K562 (cell line): ENCODE data around the gene IGSF23. TPM values are rescaled to one million over a fixed set of nuclear protein-coding genes. Genes with fewer than 3 reads are reported as not detected.

Experiments used
- CBX1 ChIP-seq: sonication (generic); IDR thresholded peaks from 2 replicates; pipeline ENCODE4 v1.6.1; 2016; ENCODE audit warnings: antibody characterized with exemption, low read depth, mild to moderate bottlenecking
- CHD1 ChIP-seq: fragments of 200-600 bp; sonication (generic); IDR thresholded peaks from one replicate; pipeline ENCODE4 v1.6.1; 2012; ENCODE audit warnings: mild to moderate bottlenecking, moderate library complexity, low read length, inconsistent platforms
- DNMT1 ChIP-seq: fragments of 450-650 bp; IDR thresholded peaks from 2 replicates; pipeline ENCODE4 v1.6.1; 2016; ENCODE audit warnings: antibody characterized with exemption, mild to moderate bottlenecking
- ELF2 ChIP-seq: fragments of 250-450 bp; sonication (Bioruptor Pico); IDR thresholded peaks from 2 replicates; pipeline ENCODE4 v1.5.0; 2021; ENCODE audit warnings: mild to moderate bottlenecking
- HCFC1 ChIP-seq: IDR thresholded peaks from 2 replicates; pipeline ENCODE4 v1.6.1; 2012; ENCODE audit warnings: low read depth, low read length, improper control_type of control experiment
- ILK ChIP-seq: fragments of 450-650 bp; IDR thresholded peaks from 2 replicates; pipeline ENCODE4 v1.6.1; 2016; ENCODE audit warnings: missing genetic modification characterization, low read depth, mild to moderate bottlenecking, missing compliant biosample characterization, moderate library complexity, borderline replicate concordance
- KAT7 ChIP-seq: sonication (generic); formaldehyde crosslinking; IDR thresholded peaks from 2 replicates; pipeline ENCODE4 v1.8.0; 2022; ENCODE audit warnings: missing genetic modification reagents, mild to moderate bottlenecking, borderline replicate concordance
- MEF2A ChIP-seq: IDR thresholded peaks from 2 replicates; pipeline ENCODE4 v1.6.1; 2011; ENCODE audit warnings: low read depth, mild to moderate bottlenecking, low read length, moderate library complexity; ENCODE audit not compliant: control insufficient read depth
- MIER1 ChIP-seq: fragments of 450-650 bp; IDR thresholded peaks from 2 replicates; pipeline ENCODE4 v1.6.1; 2016; ENCODE audit warnings: antibody characterized with exemption, mild to moderate bottlenecking, low read depth
- NFATC3 ChIP-seq: fragments of 450-650 bp; IDR thresholded peaks from 2 replicates; pipeline ENCODE4 v1.6.1; 2017; ENCODE audit warnings: mild to moderate bottlenecking
- PCBP1 ChIP-seq: fragments of 200-400 bp; formaldehyde crosslinking; IDR thresholded peaks from 2 replicates; pipeline ENCODE4 v1.6.1; 2018; ENCODE audit warnings: mild to moderate bottlenecking, low read depth, low read length; ENCODE audit not compliant: poor library complexity, severe bottlenecking
- PHB ChIP-seq: fragments of 250-450 bp; sonication (Bioruptor Pico); IDR thresholded peaks from 2 replicates; pipeline ENCODE4 v1.5.0; 2021
- RB1 ChIP-seq: fragments of 450-650 bp; IDR thresholded peaks from 2 replicates; pipeline ENCODE4 v1.6.1; 2017; ENCODE audit warnings: low read depth, mild to moderate bottlenecking
- THRAP3 ChIP-seq: fragments of 450-650 bp; IDR thresholded peaks from 2 replicates; pipeline ENCODE4 v1.6.1; 2016; ENCODE audit warnings: mild to moderate bottlenecking, inconsistent platforms, borderline replicate concordance
- ZC3H11A ChIP-seq: IDR thresholded peaks from 2 replicates; pipeline ENCODE4 v1.6.1; 2012; ENCODE audit warnings: low read depth, low read length, improper control_type of control experiment
- ZFP30 ChIP-seq: fragments of 250-450 bp; sonication (Bioruptor Pico); IDR thresholded peaks from 2 replicates; pipeline ENCODE4 v1.8.0; 2022; ENCODE audit warnings: moderate library complexity, mild to moderate bottlenecking, inconsistent platforms, borderline replicate concordance
- ZFP36 ChIP-seq: fragments of 150-350 bp; IDR thresholded peaks from 2 replicates; pipeline ENCODE4 v1.6.1; 2018; ENCODE audit warnings: low read length, low read depth; ENCODE audit not compliant: partially characterized antibody
- ZNF146 ChIP-seq: IDR thresholded peaks from one replicate; pipeline ENCODE4 v1.6.1; 2018; ENCODE audit warnings: missing compliant biosample characterization; ENCODE audit not compliant: unreplicated experiment
- ZNF3 ChIP-seq: fragments of 250-450 bp; sonication (Bioruptor Pico); IDR thresholded peaks from 2 replicates; pipeline ENCODE4 v1.5.0; 2021; ENCODE audit warnings: mild to moderate bottlenecking, moderate library complexity
- ZNF644 ChIP-seq: fragments of 200-800 bp; sonication (Bioruptor generic); IDR thresholded peaks from 2 replicates; pipeline ENCODE4 v1.6.1; 2016; ENCODE audit warnings: low read depth, missing genetic modification characterization, missing compliant biosample characterization
- ZNF785 ChIP-seq: fragments of 250-450 bp; sonication (Bioruptor Pico); IDR thresholded peaks from 2 replicates; pipeline ENCODE4 v1.4.0; 2020; ENCODE audit warnings: mild to moderate bottlenecking
- polyA plus RNA-seq, 8 experiments: library from polyadenylated mRNA; depleted of rRNA in 4 of 8; stranded (reverse) in 5 of 8; unstranded in 3 of 8; fragments of >200 nt; fragmentation: Nextera tagmentation in 2 of 8; fragmentation: Illumina TruSeq in 1 of 8; extraction: Ambion mirVana in 2 of 8; extraction: Trizol in 1 of 8; gene quantifications; 2 replicates each; pipeline versions ENCODE4 v1.2.1 to v1.2.3, GENCODE V29; 2011 to 2014; ENCODE audit warnings: inconsistent platforms in 1 of 8, missing spikeins in 1 of 8
- total RNA-seq, 7 experiments: library from RNA; depleted of rRNA in 6 of 7; stranded (reverse); fragments of >200 nt in 6 of 7; fragmentation: Illumina TruSeq in 2 of 7; extraction: Trizol in 2 of 7; gene quantifications; 2 replicates each; pipeline versions ENCODE4 v1.2.1 to v1.2.3, GENCODE V29; 2011 to 2021; ENCODE audit warnings: low replicate concordance in 1 of 7
- TF ChIP-seq, protein P1 (sequence below): fragments of 450-650 bp; formaldehyde crosslinking; IDR thresholded peaks from 2 replicates; pipeline ENCODE4 v1.4.0; 2020; ENCODE audit warnings: mild to moderate bottlenecking, moderate library complexity
- TF ChIP-seq, protein P2 (sequence below): sonication (generic); formaldehyde crosslinking; IDR thresholded peaks from 2 replicates; pipeline ENCODE4 v1.9.0; 2022; ENCODE audit warnings: mild to moderate bottlenecking, missing genetic modification reagents
- TF ChIP-seq, protein P3 (sequence below), 2 experiments: fragments of 450-650 bp in 1 of 2; IDR thresholded peaks; 2 replicates each; pipeline ENCODE4 v1.6.1; 2011 to 2017; ENCODE audit warnings: low read depth in 2 of 2, antibody characterized with exemption in 1 of 2, borderline replicate concordance in 1 of 2, low read length in 1 of 2, mild to moderate bottlenecking in 1 of 2, mixed read lengths in 1 of 2; ENCODE audit not compliant: control insufficient read depth in 1 of 2

Gene IGSF23
- total and polyA plus RNA-seq, 9 of the 15 experiments (the other 6 are each of a cell fraction or from before 2014, with no cell fraction given) = not detected

DNA sequence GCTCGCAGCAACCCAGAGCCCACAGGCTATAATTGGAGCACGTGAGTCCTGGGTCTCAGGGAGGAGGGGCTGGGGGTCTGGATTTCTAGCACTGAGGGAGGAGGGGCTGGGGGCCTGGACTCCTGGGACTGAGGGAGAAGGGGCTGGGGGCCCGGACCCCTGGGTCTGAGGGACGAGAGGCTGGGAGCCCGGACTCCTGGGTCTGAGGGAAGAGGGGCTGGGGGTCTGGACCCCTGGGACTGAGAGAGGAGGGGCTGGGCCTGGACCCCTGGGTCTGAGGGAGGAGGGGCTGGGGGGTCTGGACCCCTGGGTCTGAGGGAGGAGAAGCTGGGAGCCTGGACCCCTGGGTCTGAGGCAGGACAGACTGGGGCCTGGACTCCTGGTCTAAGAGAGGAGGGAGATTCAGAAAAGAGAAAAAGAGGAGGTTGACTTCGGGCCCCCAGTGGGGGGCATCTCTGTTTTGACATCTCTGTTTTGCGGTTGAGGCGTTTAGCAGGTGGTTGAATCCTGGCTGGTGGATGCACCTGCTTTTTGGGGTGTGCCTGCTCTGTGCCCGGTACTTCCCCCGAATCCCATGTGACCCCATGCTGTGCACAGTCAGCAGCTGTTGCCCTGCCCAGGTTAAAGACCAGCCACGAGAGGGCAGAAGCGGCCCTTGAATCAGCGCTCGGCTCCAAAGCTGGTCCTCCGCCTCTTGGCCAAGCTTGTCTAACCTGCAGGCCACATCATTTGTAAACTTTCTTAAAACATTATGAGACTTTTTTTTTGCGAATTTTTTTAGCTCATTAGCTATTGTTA lies 40.8 kb downstream of the IGSF23 start (continued):
- TF ChIP-seq, protein P1, sequence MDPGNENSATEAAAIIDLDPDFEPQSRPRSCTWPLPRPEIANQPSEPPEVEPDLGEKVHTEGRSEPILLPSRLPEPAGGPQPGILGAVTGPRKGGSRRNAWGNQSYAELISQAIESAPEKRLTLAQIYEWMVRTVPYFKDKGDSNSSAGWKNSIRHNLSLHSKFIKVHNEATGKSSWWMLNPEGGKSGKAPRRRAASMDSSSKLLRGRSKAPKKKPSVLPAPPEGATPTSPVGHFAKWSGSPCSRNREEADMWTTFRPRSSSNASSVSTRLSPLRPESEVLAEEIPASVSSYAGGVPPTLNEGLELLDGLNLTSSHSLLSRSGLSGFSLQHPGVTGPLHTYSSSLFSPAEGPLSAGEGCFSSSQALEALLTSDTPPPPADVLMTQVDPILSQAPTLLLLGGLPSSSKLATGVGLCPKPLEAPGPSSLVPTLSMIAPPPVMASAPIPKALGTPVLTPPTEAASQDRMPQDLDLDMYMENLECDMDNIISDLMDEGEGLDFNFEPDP (CRISPR knock-in tag) = no peak
- TF ChIP-seq RB1 = no peak
- TF ChIP-seq ZNF785 = no peak
- no peak for TF ChIP-seq ZFP30 (CRISPR knock-in tag)
- no peak for TF ChIP-seq ELF2
- TF ChIP-seq, protein P2, sequence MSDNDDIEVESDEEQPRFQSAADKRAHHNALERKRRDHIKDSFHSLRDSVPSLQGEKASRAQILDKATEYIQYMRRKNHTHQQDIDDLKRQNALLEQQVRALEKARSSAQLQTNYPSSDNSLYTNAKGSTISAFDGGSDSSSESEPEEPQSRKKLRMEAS (CRISPR knock-in tag) = 0 out of 2 replicates have a peak, but pooled peaks have one; percentile 33
- no peak for TF ChIP-seq ZNF3 (CRISPR knock-in tag)
- no peak for TF ChIP-seq PHB
- no peak for TF ChIP-seq HCFC1
- no peak for TF ChIP-seq ZC3H11A
- TF ChIP-seq CBX1 = no peak
- TF ChIP-seq, protein P3, sequence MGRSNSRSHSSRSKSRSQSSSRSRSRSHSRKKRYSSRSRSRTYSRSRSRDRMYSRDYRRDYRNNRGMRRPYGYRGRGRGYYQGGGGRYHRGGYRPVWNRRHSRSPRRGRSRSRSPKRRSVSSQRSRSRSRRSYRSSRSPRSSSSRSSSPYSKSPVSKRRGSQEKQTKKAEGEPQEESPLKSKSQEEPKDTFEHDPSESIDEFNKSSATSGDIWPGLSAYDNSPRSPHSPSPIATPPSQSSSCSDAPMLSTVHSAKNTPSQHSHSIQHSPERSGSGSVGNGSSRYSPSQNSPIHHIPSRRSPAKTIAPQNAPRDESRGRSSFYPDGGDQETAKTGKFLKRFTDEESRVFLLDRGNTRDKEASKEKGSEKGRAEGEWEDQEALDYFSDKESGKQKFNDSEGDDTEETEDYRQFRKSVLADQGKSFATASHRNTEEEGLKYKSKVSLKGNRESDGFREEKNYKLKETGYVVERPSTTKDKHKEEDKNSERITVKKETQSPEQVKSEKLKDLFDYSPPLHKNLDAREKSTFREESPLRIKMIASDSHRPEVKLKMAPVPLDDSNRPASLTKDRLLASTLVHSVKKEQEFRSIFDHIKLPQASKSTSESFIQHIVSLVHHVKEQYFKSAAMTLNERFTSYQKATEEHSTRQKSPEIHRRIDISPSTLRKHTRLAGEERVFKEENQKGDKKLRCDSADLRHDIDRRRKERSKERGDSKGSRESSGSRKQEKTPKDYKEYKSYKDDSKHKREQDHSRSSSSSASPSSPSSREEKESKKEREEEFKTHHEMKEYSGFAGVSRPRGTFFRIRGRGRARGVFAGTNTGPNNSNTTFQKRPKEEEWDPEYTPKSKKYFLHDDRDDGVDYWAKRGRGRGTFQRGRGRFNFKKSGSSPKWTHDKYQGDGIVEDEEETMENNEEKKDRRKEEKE (IDR thresholded peaks at IDR 0.05; ENCODE audit: borderline replicate concordance in 1 of 2, control insufficient read depth in 1 of 2, low read depth in 2 of 2, low read length in 1 of 2) = no peak
- no peak for TF ChIP-seq NFATC3
- TF ChIP-seq PCBP1 = no peak
- TF ChIP-seq CHD1 = no peak
- TF ChIP-seq ZFP36 = no peak
- no peak for TF ChIP-seq DNMT1
- TF ChIP-seq ZNF146 = no peak
- TF ChIP-seq ILK (tag) = no peak
- no peak for TF ChIP-seq MIER1
- no peak for TF ChIP-seq KAT7 (CRISPR knock-in tag)
- no peak for TF ChIP-seq ZNF644 (tag)
- TF ChIP-seq THRAP3 = no peak
- TF ChIP-seq MEF2A = no peak
